ENCODE results near the gene SMCHD1. TPM values are rescaled to one million over a fixed set of nuclear protein-coding genes. Genes with fewer than 3 reads are reported as not detected.

SMCHD1 gene
- total and polyA plus RNA-seq, 2 experiments from 2014 or later, result 7.7 to 39.0 TPM

DNA sequence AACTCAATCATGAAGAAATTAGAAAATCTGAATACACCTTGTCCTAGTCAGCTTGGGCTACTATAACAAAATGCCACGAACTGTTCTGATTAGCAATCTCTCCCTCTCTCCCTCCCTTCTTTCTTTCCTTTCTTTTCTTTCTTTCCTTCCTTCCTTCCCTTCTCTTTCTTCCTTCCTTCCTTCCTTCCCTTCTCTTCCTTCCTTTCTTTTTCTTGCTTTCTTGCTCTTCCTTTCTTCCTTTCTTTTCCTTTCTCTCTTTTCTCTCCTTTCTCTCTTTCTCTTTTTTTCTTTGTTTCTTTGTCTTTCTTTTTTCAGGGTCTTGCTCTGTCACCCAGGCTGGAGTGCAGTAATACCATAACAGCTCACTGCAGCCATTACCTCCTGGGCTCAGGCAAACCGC, 167.7 kb downstream of the SMCHD1 start (continued):
- TF ChIP-seq, protein P1, sequence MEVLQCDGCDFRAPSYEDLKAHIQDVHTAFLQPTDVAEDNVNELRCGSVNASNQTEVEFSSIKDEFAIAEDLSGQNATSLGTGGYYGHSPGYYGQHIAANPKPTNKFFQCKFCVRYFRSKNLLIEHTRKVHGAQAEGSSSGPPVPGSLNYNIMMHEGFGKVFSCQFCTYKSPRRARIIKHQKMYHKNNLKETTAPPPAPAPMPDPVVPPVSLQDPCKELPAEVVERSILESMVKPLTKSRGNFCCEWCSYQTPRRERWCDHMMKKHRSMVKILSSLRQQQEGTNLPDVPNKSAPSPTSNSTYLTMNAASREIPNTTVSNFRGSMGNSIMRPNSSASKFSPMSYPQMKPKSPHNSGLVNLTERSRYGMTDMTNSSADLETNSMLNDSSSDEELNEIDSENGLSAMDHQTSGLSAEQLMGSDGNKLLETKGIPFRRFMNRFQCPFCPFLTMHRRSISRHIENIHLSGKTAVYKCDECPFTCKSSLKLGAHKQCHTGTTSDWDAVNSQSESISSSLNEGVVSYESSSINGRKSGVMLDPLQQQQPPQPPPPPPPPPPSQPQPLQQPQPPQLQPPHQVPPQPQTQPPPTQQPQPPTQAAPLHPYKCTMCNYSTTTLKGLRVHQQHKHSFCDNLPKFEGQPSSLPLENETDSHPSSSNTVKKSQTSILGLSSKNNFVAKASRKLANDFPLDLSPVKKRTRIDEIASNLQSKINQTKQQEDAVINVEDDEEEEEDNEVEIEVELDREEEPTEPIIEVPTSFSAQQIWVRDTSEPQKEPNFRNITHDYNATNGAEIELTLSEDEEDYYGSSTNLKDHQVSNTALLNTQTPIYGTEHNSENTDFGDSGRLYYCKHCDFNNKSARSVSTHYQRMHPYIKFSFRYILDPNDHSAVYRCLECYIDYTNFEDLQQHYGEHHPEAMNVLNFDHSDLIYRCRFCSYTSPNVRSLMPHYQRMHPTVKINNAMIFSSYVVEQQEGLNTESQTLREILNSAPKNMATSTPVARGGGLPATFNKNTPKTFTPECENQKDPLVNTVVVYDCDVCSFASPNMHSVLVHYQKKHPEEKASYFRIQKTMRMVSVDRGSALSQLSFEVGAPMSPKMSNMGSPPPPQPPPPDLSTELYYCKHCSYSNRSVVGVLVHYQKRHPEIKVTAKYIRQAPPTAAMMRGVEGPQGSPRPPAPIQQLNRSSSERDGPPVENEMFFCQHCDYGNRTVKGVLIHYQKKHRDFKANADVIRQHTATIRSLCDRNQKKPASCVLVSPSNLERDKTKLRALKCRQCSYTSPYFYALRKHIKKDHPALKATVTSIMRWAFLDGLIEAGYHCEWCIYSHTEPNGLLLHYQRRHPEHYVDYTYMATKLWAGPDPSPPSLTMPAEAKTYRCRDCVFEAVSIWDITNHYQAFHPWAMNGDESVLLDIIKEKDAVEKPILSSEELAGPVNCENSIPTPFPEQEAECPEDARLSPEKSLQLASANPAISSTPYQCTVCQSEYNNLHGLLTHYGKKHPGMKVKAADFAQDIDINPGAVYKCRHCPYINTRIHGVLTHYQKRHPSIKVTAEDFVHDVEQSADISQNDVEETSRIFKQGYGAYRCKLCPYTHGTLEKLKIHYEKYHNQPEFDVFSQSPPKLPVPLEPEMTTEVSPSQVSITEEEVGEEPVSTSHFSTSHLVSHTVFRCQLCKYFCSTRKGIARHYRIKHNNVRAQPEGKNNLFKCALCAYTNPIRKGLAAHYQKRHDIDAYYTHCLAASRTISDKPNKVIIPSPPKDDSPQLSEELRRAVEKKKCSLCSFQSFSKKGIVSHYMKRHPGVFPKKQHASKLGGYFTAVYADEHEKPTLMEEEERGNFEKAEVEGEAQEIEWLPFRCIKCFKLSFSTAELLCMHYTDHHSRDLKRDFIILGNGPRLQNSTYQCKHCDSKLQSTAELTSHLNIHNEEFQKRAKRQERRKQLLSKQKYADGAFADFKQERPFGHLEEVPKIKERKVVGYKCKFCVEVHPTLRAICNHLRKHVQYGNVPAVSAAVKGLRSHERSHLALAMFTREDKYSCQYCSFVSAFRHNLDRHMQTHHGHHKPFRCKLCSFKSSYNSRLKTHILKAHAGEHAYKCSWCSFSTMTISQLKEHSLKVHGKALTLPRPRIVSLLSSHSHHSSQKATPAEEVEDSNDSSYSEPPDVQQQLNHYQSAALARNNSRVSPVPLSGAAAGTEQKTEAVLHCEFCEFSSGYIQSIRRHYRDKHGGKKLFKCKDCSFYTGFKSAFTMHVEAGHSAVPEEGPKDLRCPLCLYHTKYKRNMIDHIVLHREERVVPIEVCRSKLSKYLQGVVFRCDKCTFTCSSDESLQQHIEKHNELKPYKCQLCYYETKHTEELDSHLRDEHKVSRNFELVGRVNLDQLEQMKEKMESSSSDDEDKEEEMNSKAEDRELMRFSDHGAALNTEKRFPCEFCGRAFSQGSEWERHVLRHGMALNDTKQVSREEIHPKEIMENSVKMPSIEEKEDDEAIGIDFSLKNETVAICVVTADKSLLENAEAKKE (CRISPR knock-in tag; IDR thresholded peaks at IDR 0.05), result no peak
- TF ChIP-seq JUNB (IDR thresholded peaks at IDR 0.05; ENCODE audit: unreplicated experiment), result no peak
- TF ChIP-seq, protein P2, sequence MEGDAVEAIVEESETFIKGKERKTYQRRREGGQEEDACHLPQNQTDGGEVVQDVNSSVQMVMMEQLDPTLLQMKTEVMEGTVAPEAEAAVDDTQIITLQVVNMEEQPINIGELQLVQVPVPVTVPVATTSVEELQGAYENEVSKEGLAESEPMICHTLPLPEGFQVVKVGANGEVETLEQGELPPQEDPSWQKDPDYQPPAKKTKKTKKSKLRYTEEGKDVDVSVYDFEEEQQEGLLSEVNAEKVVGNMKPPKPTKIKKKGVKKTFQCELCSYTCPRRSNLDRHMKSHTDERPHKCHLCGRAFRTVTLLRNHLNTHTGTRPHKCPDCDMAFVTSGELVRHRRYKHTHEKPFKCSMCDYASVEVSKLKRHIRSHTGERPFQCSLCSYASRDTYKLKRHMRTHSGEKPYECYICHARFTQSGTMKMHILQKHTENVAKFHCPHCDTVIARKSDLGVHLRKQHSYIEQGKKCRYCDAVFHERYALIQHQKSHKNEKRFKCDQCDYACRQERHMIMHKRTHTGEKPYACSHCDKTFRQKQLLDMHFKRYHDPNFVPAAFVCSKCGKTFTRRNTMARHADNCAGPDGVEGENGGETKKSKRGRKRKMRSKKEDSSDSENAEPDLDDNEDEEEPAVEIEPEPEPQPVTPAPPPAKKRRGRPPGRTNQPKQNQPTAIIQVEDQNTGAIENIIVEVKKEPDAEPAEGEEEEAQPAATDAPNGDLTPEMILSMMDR (conservative IDR thresholded peaks at IDR 0.05; ENCODE audit: low read depth in 2 of 2), result no peak
- no peak for TF ChIP-seq CREB1 (CRISPR knock-in tag; IDR thresholded peaks at IDR 0.05; ENCODE audit: low read depth)
- TF ChIP-seq, protein P3, sequence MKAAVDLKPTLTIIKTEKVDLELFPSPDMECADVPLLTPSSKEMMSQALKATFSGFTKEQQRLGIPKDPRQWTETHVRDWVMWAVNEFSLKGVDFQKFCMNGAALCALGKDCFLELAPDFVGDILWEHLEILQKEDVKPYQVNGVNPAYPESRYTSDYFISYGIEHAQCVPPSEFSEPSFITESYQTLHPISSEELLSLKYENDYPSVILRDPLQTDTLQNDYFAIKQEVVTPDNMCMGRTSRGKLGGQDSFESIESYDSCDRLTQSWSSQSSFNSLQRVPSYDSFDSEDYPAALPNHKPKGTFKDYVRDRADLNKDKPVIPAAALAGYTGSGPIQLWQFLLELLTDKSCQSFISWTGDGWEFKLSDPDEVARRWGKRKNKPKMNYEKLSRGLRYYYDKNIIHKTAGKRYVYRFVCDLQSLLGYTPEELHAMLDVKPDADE (IDR thresholded peaks at IDR 0.05), result no peak

DNA sequence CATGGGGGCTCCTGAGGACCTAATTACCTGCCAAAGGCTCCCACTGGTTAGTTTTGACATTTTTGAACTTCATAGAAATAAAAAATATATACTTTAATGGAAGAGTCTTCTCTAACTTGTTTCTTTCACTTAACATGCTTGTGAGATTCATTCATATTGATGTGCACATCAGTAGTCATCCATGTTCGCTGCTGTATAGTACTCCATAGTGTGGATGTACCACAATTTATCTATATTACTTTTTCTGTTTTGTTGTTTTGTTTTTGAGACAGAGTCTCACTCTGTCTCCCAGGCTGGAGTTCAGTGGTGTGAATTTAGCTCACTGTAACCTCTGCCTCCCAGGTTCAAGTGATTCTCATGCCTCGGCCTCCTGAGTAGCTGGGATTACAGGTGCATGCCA, 168.4 kb downstream of the SMCHD1 start:
- H4K20me1 ChIP-seq (replicated peaks; ENCODE audit: insufficient read depth), result no peaks in the 10 kb centered on the region
- H3K9me3 Mint-ChIP-seq, result peaks cover 8% of the 10 kb centered on the region
- ATAC-seq, result no peak
- TF ChIP-seq, protein P1 (CRISPR knock-in tag; IDR thresholded peaks at IDR 0.05), result no peak

More for the DNA sequence above, 168.4 kb downstream of the SMCHD1 start:
- peaks cover 2% of the 10 kb centered on the region; the same call in 1 of the 3 replicates for H3K36me3 Mint-ChIP-seq (ENCODE audit: low read depth)
- Histone ChIP-seq H3K4me1 (ENCODE audit: insufficient read depth) (peaks cover 5% of the 10 kb centered on the region; the same call in 1 of the 2 replicates), H2AFZ (no peak overlapping the region), H3K4me2 (no peak overlapping the region), H3K27me3 (ENCODE audit: insufficient read depth) (no peaks in the 10 kb centered on the region), H3K79me2 (replicated peaks; ENCODE audit: insufficient read depth) (no peaks in the 10 kb centered on the region), H3K9me2 (ENCODE audit: insufficient read depth) (no peaks in the 10 kb centered on the region), H3F3A (replicated peaks; ENCODE audit: low read depth) (no peaks in the 10 kb centered on the region), H3K36me3 (ENCODE audit: insufficient read depth) (no peaks in the 10 kb centered on the region), H3K27ac (ENCODE audit: low read depth) (no peak overlapping the region), H3K4me3 (no peak overlapping the region)
- no peak overlapping the region for H3K4me3 Mint-ChIP-seq
- H3K27ac Mint-ChIP-seq, result no peak overlapping the region
- no peak for DNase-seq (ENCODE audit: low spot score)
- peaks cover 12% of the 10 kb centered on the region for H3K27me3 Mint-ChIP-seq (ENCODE audit: insufficient read depth, low read depth, poor library complexity)
- H3K4me1 Mint-ChIP-seq, result peaks cover 6% of the 10 kb centered on the region; the same call in 2 of the 3 replicates
